GM19099 (cell line): ENCODE results near the gene AFG1L.

ENCODE experiments used
- POLR2A ChIP-seq: IDR thresholded peaks from 3 replicates; pipeline ENCODE4 v1.6.1; 2011; ENCODE audit warnings: low read depth; ENCODE audit not compliant: insufficient read length; ENCODE audit errors: extremely low read depth

Gene AFG1L

DNA sequence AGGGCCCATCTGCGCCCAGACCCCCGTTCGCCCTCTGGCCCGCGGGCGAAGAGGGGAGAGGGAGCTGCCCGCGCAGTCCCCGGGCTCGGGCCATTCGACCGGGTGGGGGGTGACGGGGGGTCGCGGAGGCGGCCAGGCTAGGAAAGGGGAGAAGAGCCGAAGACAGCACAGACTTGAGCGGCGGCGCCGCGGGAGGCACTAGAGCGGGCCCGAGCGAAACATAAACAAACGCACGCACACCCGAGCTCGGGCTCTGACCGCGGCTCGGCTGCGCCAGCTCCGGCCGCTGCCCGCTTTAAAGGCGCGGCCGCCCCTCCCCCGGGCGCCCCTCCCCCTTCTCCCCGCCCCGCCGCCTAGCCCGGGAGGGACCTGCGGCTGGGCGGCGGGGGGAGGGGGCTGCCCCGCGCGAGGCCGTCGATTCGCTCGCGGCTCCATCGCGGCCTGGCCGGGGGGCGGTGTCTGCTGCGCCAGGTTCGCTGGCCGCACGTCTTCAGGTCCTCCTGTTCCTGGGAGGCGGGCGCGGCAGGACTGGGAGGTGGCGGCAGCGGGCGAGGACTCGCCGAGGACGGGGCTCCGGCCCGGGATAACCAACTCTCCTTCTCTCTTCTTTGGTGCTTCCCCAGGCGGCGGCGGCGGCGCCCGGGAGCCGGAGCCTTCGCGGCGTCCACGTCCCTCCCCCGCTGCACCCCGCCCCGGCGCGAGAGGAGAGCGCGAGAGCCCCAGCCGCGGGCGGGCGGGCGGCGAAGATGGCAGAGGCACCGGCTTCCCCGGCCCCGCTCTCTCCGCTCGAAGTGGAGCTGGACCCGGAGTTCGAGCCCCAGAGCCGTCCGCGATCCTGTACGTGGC is 265.8 kb downstream of the AFG1L start, which contains the start of gene FOXO3:
Gene FOXO3, plus strand, starts transcription at position 455 of the 846 bp plus-strand sequence. Its CDS starts 292 bp downstream, at position 747.
- peak; percentile 79 for TF ChIP-seq POLR2A

DNA sequence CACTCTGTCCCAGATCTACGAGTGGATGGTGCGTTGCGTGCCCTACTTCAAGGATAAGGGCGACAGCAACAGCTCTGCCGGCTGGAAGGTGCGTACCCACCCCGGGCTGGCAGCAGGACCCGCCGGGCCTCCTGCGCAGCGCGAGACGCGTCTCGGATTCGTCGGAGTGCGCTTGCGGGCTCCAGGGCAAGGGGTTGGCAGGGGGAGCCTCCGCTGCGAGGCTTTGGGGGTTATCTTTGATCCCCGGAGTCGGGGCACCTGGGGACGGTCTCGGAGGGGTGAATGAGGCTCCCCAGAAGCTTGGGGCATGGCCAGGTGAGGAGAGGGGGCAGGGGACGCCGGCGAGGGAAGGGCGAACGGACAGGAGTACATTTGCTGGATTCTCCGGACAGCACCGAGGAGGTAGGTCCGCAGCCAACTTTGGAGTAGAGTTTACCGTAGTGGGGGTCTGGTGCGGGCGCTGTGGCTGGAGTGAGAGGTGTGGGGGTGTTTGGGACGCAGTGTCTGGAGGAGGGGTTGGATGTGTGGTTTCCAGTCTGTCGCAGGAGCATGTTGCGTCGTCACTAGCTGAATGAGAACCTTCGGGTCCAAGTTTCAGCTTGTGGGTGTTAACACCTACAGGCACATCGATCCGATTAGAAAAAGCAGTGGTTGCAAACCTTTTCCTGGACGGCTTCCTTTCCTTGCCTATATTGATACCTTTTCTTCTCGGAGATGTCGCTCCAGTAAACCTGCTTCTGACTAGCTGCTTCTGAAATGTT is 267.1 kb downstream of the AFG1L start:
- no peak for TF ChIP-seq POLR2A

DNA sequence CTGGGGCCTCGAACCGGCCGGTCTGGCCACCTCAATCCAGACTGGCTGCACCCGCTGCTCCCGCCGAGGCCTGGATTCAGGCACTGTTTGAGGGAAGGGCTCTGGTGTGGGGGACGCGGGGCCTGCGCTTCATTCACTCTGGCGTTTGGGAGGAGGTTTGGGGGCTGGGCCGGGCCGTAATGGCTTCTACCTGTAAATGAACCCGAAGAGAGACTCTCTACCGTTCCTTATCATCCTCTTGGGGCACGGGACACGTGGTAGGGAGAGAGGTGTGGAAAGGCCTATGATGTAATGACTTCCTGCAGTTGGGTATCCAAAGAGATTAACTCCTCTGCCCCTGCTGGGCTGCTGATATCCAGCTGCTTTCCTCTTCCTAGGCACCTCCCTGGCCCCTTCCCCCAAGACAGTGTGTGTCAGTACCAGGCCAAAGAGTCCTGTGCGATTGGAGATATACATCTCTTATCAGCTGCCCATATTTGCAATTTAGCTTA is 267.7 kb downstream of the AFG1L start:
- TF ChIP-seq POLR2A, result no peak

DNA sequence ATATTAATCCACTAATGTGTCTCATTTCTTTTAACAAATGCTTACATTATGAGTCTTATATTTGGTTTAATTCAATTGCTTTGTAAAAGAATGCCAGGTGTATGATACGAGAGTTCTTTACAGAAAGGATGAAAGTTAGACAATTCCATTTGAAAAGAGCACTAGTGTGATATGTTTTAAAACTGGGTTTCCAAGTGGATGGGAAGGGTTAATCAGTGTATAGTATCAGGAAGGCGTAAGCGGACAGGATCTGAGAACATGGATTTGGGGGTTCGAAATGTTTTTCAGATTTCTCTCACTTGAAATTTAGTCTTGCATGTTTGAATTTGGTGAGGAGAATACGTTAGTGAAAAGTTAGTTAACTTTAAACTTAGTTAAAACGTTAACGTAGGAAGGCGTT is 268.4 kb downstream of the AFG1L start:
- no peak for TF ChIP-seq POLR2A

DNA sequence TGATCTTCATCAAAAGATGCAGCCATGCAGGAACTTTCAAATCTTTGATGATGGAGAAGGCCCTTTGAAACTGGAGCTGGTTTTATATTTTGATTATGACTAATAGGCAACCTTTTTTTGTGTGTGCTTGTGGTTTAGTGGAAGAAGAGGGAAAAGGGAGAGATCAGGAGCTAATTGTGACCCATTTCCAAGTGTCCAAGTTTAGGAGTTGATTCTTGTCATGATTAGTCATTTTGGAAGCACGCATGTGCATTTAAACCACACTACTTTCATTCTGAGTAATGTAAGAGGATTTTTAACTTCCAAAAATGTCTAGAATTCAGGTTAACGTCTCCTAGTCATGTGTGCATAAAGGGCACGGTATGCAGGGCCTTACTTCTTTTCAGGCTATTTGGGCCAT is 269.3 kb downstream of the AFG1L start:
- no peak for TF ChIP-seq POLR2A

DNA sequence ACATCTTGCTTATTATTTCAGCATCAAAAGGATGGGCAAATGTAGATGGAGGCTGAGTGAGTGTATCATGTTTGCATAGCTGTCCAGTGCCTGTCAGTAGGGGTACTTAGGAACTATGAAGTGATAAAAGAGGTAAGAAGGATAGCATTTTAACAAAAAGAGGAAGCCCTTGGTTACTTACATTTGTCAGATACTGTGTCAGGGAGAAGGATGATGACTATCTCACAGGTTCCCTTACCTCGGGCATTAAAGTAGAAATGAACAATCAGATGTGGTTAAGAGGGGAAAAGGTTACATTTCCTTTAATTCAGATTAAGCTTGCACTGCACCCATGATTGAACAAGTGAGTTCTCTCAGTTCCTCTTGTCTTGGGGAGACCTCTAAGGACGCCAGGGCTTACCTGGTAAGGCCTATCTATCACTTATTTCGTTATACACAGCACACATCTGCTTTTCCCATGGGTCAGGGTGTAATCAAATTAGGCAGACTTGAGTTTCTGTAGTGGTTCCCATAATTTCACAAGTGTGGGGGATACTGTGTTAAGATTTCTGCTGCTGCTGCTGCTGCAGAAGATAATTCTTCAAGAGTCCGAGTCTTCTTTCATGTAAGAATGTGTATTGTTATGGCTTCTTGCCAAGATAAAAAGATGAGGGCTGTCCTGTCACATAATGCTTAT is 270.4 kb downstream of the AFG1L start:
- TF ChIP-seq POLR2A, result no peak

DNA sequence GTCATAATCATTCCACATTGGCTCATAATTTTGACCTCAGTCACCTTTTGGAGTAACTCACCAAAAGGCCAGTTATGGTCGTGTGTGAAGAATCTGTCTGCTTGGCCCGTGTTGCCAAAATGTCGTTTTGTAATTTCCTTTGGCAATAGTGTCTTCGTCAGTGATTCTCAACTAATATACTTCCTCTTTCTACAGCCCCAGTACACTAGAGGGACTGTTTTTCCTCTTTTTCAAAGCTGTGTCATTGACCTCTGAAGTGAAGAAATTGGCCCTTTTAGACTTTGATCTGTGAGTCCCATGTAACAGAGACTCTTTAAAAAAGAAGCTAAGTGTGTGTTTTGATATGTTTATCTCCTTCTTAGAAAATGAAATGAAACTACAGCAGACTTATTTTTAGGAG is 271.0 kb downstream of the AFG1L start:
- TF ChIP-seq POLR2A, result no peak

DNA sequence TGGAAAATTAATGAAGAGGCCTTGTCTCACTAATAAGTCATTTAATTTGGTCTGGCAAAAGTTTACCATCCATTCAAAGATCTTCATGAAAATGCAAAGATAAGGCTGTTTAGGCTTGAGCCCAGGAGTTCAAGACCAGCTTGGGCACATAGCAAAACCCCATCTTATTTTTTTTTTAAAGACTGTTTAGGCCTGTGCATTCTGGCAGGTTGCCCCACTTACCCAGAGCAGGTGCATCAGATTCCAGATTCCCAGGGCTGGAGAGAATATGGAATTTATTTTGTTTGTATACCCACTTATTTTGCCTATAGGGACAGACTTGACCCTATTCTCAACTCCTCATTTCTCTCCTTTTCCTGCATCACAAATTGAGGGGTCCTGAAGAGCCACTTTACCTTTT is 271.6 kb downstream of the AFG1L start:
- no peak for TF ChIP-seq POLR2A

DNA sequence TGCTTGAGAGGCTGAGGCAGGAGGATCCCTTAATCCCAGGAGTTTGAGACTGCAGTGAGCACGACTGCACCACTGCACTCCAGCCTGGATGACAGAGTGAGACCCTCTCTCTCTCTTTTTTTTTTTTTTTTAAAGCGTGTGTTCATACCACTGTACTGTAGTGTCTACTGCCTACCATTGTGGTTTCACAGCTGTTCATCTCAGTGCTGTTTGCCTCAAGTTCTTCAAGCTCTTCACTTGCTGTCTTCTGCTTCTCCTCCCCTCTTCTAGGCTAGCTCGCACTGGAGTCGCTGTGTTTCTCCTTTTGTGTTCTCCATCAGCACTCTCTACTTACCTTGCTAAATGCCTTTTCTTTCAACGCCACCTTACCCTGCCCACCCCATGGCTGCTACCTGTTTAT is 273.2 kb downstream of the AFG1L start:
- no peak for TF ChIP-seq POLR2A

DNA sequence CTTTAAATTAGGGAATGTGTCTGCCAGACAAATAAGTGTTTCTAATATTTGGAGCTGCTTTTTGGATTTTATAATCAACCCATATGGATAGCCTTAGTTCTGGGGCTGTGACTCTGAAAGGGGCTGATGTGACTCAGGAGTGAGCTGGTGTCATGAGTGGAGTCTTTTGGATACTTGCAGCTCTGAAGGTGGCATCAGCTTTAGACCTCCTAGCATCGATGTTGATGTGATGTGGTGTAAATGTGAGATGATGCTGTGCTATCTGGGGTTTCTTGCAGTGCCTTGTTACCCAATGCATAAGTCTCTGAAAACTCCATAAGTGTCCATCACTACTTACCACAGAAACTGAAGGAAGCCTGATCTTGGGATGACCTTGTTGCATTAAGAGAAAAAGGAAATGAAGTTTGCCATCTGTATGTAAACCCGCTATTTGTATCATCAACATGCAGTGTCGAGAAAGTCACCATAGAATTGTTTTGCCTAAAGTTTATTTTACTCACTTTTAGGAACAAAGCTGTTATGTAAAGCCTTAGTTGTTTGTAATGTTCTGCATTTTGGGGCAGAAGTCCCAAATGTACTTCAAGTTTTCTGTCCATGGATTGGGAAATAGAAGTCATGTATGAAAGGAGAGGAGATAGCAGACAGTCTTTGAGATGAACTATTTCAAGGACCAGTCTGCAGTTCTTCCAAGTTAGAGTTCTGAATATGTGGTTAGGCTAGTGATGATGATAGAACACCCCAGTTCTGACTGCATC is 273.9 kb downstream of the AFG1L start:
- TF ChIP-seq POLR2A, result no peak

DNA sequence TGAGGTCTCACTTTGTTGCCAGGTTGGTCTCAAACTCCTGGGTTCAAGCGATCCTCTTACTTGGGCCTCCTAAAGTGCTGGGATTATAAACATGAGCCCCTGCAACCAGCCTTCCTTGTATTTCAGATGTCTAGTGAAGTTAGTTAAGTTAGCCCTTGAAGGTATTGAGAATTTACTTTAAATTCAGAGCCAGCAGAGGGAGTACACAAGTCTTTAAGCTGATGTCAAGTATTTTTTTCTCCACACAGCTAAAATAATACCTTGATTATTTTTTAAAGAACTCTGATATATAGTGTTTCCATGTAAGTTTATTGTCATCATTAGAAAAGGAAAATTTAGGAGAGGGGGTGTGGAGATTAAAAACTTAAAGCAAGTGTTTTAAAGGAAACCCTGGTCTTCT is 275.7 kb downstream of the AFG1L start:
- TF ChIP-seq POLR2A, result no peak

DNA sequence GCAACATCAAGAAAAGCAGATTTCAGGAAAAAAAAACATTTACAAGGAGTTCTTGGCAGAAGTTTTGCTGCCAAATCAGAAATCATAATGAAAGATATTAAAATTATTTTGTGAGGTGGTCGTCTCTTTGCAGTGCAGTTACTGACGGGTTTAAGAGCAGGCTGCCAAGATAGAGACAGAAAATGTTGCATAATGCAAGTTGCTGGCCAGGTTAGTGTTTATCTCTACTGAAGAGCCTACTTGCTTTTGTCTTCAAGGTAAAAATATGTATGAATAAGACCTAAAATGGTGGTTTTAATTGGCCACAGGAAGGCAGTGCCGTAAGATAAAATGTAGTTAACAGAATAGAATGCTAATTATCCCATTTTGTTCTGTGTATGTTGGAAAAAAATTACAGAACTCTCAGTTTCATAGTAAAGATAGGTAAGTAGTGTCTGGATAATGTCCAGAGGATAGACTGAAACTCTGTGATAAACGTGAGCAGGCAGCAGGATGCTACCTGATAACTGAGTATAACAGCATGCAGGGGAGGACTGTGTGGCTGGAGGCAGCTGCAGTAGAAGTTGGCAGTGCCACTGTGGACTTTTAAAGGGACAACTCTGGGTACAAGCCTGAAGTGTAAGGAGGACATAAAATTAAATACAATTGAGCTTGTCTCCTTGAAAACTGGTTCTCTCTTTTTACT is 279.7 kb downstream of the AFG1L start:
- TF ChIP-seq POLR2A, result no peak
